Psoas muscle (tissue), 8 donors: ENCODE results near the gene POGZ. TPM values are rescaled to one million over a fixed set of nuclear protein-coding genes. Genes with fewer than 3 reads are reported as not detected.

ENCODE experiments used
- ATAC-seq, 4 donors: fragments of 200-7000 bp; cut with Tn5 transposase; one replicate each; pipeline ENCODE4 v1.9.1; 2020; ENCODE audit warnings: moderate library complexity in 3 of 4, mild to moderate bottlenecking in 2 of 4
- DNase-seq, 2 donors: peaks; one replicate each; pipeline ENCODE4 v3.0.0-alpha.2; 2020
- H3K27ac ChIP-seq: fragments of 200-600 bp; one replicate; pipeline ENCODE4 v1.8.0; 2022
- H3K27me3 ChIP-seq, 3 donors: fragments of 200-600 bp in 1 of 3; one replicate each; pipeline versions ENCODE4 v1.6.1 to v1.8.0; 2013 to 2022; ENCODE audit warnings: low read length in 2 of 3, mild to moderate bottlenecking in 2 of 3, moderate library complexity in 1 of 3; ENCODE audit not compliant: insufficient read depth in 3 of 3
- H3K36me3 ChIP-seq, 2 donors: fragments of 200-600 bp in 1 of 2; one replicate each; pipeline versions ENCODE4 v1.6.1 to v1.8.0; 2013 to 2022; ENCODE audit warnings: low read depth in 1 of 2, mild to moderate bottlenecking in 1 of 2, moderate library complexity in 1 of 2; ENCODE audit not compliant: insufficient read depth in 1 of 2
- H3K4me1 ChIP-seq: fragments of 200-600 bp; one replicate; pipeline ENCODE4 v1.8.0; 2022
- H3K4me3 ChIP-seq: fragments of 200-600 bp; one replicate; pipeline ENCODE4 v1.8.0; 2022; ENCODE audit warnings: mild to moderate bottlenecking
- H3K9me3 ChIP-seq: fragments of 200-600 bp; one replicate; pipeline ENCODE4 v1.8.0; 2022
- WGBS, 3 donors: extraction: QIAGEN DNeasy Blood & Tissue Kit; methylation state at CpG; one replicate each; pipeline versions ENCODE4 v1.1.6 to v1.1.7; 2013; 5-methylcytosine and 5-hydroxymethylcytosine counted together
- intact Hi-C, 2 donors: fragments of 100-400 bp; cut with DNase I; formaldehyde crosslinking; loops; one replicate each; pipeline versions ENCODE4 v1.11.0 to v1.14.2; 2022
- polyA plus RNA-seq, 3 donors: library from polyadenylated mRNA; stranded (reverse); fragments of 200-250 nt; gene quantifications; one replicate each; pipeline ENCODE4 v1.2.3, GENCODE V29; 2013
- total RNA-seq, 4 donors: library from RNA; stranded (reverse); fragmentation: NEBNext Ultra II Directional in 2 of 4; extraction: Animal tissue kit (Norgen Biotek cat#: 25700) in 2 of 4; gene quantifications; one replicate each; pipeline versions ENCODE4 v1.2.1 to v1.2.4, GENCODE V29; 2021 to 2023
- TF ChIP-seq, protein P1 (sequence below): fragments of 200-600 bp; IDR thresholded peaks from one replicate; pipeline ENCODE4 v1.8.0; 2022; ENCODE audit warnings: antibody characterized with exemption
- donor health status: healthy with polysubstance abuse.
- donor health status: DM: no; HTN: no; CAD: no; lungs with moderate emphysema.
- donor health status: Bipolar disorder and iron deficiency.
- donor health status: healthy.
- donor health status: DM: yes; HTN: yes; CAD: no.
- donor health status: DM: no; HTN: no; CAD: no.
- donor health status: DM: no; HTN: no; CAD: no.
- donor health status: DM: yes; HTN: yes; CAD: no.

The POGZ gene
- total and polyA plus RNA-seq, 7 donors = 6.7 to 45.1 (median 26.5) TPM

DNA sequence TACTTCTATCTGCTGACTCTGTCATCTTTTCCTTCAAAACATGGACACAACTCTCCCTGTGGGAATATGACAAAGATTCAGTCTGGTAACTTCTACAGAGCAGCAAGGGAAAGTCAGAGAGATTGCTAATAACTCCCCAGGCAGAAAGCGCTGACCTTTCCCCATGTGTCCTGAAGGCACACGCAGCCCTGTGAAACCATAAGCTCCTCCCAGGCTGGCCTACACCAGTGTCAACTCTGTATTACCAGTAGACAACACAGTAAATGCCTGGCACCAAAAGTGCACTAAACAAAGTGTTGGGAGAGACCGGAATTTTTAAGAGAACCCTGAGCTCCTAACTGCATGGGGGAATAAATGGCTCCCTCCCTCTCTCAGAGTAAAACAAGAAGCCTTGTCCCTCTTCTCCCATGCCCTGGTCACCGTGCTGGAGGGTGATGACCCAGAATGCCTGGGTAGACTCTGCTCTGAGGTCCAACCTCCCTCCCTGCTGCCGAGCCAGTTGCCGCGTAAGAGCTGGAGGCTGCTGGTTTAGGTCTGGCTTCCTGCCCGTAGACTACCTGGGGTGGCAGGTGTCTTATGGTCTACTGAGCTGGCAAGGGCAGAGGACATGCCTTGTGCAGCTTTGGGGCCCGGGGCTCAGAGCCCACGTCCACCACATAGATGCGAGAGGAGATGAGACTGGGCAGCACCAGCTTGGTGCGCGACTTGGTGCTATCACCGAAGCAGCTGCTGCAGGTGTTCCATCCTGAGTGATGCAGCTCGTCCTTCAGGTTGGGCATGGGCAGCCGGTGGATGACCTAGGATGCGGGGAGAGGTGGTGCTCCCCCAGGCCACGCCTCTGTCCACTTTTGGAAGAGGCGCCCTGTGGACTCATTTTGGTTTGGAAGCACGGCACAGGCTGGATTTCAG lies 90.6 kb downstream of the POGZ start:
- peak overlapping the region; percentile 60 for H3K27ac ChIP-seq
- DNase-seq (no peak), ATAC-seq (no peak)
- H3K27me3 ChIP-seq = no peaks in the 10 kb centered on the region
- TF ChIP-seq, protein P1, sequence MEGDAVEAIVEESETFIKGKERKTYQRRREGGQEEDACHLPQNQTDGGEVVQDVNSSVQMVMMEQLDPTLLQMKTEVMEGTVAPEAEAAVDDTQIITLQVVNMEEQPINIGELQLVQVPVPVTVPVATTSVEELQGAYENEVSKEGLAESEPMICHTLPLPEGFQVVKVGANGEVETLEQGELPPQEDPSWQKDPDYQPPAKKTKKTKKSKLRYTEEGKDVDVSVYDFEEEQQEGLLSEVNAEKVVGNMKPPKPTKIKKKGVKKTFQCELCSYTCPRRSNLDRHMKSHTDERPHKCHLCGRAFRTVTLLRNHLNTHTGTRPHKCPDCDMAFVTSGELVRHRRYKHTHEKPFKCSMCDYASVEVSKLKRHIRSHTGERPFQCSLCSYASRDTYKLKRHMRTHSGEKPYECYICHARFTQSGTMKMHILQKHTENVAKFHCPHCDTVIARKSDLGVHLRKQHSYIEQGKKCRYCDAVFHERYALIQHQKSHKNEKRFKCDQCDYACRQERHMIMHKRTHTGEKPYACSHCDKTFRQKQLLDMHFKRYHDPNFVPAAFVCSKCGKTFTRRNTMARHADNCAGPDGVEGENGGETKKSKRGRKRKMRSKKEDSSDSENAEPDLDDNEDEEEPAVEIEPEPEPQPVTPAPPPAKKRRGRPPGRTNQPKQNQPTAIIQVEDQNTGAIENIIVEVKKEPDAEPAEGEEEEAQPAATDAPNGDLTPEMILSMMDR = no peak
- intact Hi-C loops = no loop called here
- peaks cover 44% of the 10 kb centered on the region for H3K4me1 ChIP-seq
- H3K4me3 ChIP-seq = no peak overlapping the region
- H3K36me3 ChIP-seq = peaks cover 2 to 51% of the 10 kb centered on the region in 2 donors
- H3K9me3 ChIP-seq = no peaks in the 10 kb centered on the region
- WGBS, 3 donors = 81 to 90% (median 85%) methylated on average over 20 of the region's 20 CpGs

DNA sequence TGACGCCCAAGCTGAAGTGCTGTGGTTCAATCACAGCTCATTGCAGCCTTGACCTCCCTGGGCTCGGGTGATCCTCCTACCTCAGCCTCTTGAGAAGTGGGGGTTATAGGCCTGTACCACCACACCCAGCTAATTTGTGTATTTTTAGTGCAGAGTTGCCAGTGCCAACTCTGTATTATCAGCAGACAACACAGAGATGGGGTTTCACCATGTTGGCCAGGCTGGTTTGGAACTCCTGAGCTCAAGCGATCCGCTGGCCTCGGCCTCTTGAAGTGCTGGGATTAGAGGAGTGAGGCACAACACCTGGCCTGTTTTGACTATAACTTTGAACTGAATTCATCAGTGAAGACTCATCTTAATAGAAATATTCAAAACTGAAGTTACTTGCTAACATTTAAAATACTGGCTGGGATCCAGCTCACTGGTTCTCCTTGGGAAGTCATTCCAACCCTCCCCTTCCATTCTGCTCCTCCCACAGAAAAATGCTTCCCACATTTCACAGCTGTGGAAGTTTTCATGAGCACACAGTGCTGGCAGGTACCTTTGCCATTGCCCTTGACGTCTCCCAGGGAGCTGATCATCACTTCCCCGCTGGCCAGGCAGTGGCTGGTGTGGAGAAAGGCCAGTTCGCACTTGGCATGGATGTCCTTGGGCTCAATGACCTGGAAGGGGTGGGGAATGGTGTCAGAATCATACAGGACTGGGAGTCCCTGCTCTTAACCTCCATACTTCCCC lies 91.5 kb downstream of the POGZ start:
- WGBS, 3 donors = 40 to 65% (median 43%) methylated on average over 8 of the region's 8 CpGs
- Histone ChIP-seq H3K27ac (peak overlapping the region; percentile 60), H3K36me3 (peaks cover 2 to 54% of the 10 kb centered on the region in 2 donors), H3K4me3 (no peak overlapping the region), H3K9me3 (no peaks in the 10 kb centered on the region), H3K27me3 (no peaks in the 10 kb centered on the region), H3K4me1 (peaks cover 43% of the 10 kb centered on the region)
- intact Hi-C loops = no loop called here
- peak in 3 of 4 donors; percentile 31 to 44 (median 31) for ATAC-seq
- peak; percentile 34 to 62 for DNase-seq
- TF ChIP-seq, protein P1 = no peak

DNA sequence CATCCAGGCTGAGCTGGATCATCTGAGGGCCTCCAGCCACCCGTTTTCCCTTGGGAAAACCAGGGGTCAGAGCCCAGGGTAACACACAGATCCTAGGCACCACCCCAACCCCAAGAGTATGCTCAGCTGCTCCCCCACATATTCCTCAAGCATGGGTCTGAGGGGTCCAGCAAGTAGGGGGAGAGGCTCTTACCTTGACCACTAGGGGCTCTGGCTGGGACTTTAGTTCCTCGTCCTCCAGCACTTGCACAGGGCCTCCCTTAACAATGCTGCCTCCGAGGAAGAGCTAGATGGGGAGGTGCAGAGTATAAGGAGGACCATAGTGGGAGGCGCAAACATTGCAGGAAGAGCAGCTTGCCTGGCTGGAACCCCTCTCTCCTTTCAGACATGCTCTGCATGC lies 94.3 kb downstream of the POGZ start:
- TF ChIP-seq, protein P1 = no peak
- Histone ChIP-seq H3K4me3 (no peak overlapping the region), H3K27ac (no peak overlapping the region), H3K36me3 (peaks cover 2 to 54% of the 10 kb centered on the region in 2 donors), H3K9me3 (no peaks in the 10 kb centered on the region), H3K4me1 (peaks cover 21% of the 10 kb centered on the region), H3K27me3 (no peaks in the 10 kb centered on the region)
- DNase-seq = no peak
- ATAC-seq = no peak
- 90 to 95% (median 93%) methylated on average over 4 of the region's 4 CpGs for WGBS, 3 donors
- intact Hi-C loops = no loop called here

DNA sequence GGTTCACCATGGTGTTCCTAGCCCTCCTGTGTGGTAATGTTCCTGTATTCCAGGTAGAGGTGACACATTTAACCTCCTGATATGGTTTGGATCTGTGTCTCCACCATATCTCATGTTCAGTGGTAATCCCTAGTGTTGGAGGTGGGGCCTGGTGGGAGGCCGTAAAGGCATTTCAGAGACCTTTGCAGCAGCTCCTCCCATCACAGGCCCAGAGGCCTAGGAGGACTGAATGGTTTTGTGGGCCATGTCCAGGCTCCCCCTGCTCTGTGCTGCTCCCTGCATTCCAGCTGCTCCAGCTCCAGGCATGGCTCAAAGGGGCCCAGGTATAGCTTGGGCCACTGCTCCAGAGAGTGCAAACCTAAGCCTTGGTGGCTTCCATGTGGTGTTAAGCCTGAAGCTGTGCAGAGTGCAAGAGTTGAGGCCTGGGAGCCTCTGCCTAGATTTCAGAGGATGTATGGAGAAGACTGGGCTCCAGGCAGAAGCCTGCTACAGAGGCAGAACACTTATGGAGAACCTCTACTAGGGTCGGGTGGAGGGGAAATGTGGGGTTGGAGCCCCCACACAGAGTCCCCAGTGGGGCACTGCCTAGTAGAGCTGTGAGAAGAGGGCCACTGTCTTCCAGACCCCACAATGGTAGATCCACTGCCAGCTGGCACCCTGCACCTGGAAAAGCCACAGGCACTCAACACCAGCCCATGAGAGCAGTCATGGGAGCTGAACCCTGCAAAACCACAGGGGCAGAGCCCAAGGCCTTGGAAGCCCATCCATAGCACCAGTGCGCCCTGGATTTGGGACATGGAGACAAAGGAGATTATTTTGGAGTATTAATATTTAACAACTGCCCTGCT lies 96.8 kb downstream of the POGZ start:
- H3K36me3 ChIP-seq = peaks cover 2 to 38% of the 10 kb centered on the region in 2 donors
- 92 to 98% (median 93%) methylated on average over 3 of the region's 3 CpGs for WGBS, 3 donors
- no peak overlapping the region for H3K4me3 ChIP-seq
- TF ChIP-seq, protein P1 = no peak
- DNase-seq (no peak), ATAC-seq (no peak)
- intact Hi-C loops = no loop called here
- H3K27ac ChIP-seq = no peak overlapping the region
- H3K27me3 ChIP-seq = no peaks in the 10 kb centered on the region
- no peaks in the 10 kb centered on the region for H3K9me3 ChIP-seq
- H3K4me1 ChIP-seq = peaks cover under 1% of the 10 kb centered on the region
